Measurements from ENCODE around the gene RAB8A. TPM values are rescaled to one million over a fixed set of nuclear protein-coding genes. Genes with fewer than 3 reads are reported as not detected.

The RAB8A gene
- total RNA-seq, 1 experiment from 2014 or later: 74.0 TPM

DNA sequence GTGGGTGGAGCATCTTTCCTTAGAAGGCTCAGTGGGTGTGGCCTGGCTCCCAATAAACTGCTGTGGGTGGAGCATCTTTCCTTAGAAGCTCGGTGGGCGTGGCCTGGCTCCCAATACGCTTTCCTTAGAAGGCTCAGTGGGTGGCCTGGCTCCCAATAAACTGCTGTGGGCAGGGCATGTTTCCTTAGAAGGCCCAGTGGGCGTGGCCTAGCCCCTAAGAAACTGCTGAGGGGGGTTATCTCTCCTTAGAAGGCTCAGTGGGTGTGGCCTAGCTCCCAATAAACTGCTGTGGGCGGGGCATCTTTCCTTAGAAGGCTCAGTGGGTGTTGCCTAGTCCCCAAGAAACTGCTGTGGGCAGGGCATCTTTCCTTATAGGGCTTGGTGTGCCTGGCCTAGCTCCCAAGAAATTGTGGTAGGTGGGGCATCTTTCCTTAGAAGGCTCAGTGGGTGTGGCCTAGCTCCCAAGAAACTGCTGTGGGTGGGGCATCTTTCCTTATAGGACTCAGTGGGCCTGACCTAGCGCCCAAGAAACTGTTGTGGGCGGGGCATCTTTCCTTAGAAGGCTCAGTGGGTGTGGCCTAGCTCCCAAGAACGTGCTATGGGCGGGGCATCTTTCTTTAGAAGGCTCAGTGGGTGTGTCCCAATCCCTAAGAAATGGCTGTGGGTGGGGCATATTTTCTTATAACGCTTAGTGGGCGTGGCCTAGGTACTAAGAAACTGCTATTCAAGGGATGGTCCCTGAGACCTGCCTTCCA is 42.1 kb downstream of the RAB8A start (continued):
- TF ChIP-seq, protein P1, sequence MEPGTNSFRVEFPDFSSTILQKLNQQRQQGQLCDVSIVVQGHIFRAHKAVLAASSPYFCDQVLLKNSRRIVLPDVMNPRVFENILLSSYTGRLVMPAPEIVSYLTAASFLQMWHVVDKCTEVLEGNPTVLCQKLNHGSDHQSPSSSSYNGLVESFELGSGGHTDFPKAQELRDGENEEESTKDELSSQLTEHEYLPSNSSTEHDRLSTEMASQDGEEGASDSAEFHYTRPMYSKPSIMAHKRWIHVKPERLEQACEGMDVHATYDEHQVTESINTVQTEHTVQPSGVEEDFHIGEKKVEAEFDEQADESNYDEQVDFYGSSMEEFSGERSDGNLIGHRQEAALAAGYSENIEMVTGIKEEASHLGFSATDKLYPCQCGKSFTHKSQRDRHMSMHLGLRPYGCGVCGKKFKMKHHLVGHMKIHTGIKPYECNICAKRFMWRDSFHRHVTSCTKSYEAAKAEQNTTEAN (CRISPR knock-in tag; IDR thresholded peaks at IDR 0.05): no peak
- TF ChIP-seq, protein P2, sequence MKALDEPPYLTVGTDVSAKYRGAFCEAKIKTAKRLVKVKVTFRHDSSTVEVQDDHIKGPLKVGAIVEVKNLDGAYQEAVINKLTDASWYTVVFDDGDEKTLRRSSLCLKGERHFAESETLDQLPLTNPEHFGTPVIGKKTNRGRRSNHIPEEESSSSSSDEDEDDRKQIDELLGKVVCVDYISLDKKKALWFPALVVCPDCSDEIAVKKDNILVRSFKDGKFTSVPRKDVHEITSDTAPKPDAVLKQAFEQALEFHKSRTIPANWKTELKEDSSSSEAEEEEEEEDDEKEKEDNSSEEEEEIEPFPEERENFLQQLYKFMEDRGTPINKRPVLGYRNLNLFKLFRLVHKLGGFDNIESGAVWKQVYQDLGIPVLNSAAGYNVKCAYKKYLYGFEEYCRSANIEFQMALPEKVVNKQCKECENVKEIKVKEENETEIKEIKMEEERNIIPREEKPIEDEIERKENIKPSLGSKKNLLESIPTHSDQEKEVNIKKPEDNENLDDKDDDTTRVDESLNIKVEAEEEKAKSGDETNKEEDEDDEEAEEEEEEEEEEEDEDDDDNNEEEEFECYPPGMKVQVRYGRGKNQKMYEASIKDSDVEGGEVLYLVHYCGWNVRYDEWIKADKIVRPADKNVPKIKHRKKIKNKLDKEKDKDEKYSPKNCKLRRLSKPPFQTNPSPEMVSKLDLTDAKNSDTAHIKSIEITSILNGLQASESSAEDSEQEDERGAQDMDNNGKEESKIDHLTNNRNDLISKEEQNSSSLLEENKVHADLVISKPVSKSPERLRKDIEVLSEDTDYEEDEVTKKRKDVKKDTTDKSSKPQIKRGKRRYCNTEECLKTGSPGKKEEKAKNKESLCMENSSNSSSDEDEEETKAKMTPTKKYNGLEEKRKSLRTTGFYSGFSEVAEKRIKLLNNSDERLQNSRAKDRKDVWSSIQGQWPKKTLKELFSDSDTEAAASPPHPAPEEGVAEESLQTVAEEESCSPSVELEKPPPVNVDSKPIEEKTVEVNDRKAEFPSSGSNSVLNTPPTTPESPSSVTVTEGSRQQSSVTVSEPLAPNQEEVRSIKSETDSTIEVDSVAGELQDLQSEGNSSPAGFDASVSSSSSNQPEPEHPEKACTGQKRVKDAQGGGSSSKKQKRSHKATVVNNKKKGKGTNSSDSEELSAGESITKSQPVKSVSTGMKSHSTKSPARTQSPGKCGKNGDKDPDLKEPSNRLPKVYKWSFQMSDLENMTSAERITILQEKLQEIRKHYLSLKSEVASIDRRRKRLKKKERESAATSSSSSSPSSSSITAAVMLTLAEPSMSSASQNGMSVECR (CRISPR knock-in tag; IDR thresholded peaks at IDR 0.05; ENCODE audit: borderline replicate concordance): no peak
- TF ChIP-seq, protein P3, sequence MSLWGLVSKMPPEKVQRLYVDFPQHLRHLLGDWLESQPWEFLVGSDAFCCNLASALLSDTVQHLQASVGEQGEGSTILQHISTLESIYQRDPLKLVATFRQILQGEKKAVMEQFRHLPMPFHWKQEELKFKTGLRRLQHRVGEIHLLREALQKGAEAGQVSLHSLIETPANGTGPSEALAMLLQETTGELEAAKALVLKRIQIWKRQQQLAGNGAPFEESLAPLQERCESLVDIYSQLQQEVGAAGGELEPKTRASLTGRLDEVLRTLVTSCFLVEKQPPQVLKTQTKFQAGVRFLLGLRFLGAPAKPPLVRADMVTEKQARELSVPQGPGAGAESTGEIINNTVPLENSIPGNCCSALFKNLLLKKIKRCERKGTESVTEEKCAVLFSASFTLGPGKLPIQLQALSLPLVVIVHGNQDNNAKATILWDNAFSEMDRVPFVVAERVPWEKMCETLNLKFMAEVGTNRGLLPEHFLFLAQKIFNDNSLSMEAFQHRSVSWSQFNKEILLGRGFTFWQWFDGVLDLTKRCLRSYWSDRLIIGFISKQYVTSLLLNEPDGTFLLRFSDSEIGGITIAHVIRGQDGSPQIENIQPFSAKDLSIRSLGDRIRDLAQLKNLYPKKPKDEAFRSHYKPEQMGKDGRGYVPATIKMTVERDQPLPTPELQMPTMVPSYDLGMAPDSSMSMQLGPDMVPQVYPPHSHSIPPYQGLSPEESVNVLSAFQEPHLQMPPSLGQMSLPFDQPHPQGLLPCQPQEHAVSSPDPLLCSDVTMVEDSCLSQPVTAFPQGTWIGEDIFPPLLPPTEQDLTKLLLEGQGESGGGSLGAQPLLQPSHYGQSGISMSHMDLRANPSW (CRISPR knock-in tag; conservative IDR thresholded peaks at IDR 0.05; ENCODE audit: low read depth): no peak
- TF ChIP-seq, protein P4, sequence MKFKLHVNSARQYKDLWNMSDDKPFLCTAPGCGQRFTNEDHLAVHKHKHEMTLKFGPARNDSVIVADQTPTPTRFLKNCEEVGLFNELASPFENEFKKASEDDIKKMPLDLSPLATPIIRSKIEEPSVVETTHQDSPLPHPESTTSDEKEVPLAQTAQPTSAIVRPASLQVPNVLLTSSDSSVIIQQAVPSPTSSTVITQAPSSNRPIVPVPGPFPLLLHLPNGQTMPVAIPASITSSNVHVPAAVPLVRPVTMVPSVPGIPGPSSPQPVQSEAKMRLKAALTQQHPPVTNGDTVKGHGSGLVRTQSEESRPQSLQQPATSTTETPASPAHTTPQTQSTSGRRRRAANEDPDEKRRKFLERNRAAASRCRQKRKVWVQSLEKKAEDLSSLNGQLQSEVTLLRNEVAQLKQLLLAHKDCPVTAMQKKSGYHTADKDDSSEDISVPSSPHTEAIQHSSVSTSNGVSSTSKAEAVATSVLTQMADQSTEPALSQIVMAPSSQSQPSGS (CRISPR knock-in tag; IDR thresholded peaks at IDR 0.05; ENCODE audit: borderline replicate concordance, low read depth): no peak
- no peak for TF ChIP-seq EMX1 (CRISPR knock-in tag; IDR thresholded peaks at IDR 0.05)

DNA sequence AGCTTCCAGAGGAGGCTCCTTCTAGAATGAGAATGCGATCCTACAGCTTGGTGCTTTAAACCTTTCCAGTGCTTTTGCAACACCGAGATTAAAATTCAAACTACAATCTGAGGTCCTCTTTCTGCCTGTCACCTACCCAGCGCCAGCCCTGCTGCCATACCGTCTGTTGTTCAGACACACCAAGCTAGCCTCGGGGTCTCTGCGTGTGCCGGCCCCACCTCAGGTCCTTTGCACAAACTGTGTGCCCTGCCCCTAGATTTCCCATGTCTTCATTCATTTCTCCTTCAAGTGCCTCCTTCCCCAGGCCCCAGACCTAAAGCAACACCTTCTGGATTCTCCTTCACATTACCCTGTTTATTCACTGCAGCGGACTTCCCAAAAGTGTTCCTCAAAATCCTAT is 42.9 kb downstream of the RAB8A start:
- DNase-seq (ENCODE audit: low spot score): no peak
- Mint-ChIP-seq H3K4me3 (no peak overlapping the region), H3K9me3 (no peaks in the 10 kb centered on the region), H3K27ac (no peak overlapping the region), H3K27me3 (ENCODE audit: low read depth) (no peaks in the 10 kb centered on the region; the same call in 1 of the 2 replicates), H3K36me3 (no peaks in the 10 kb centered on the region), H3K4me1 (no peaks in the 10 kb centered on the region)
- ChIA-PET CTCF (interaction anchor here (2.5 to 2.9 kb wide), 2 partner anchors 92 to 113 kb away, joined by 8 to 11 read pairs; no protein-coding TSS in a partner anchor), POLR2A (no interaction called here)
- ATAC-seq: no peak
- TF ChIP-seq, protein P5, sequence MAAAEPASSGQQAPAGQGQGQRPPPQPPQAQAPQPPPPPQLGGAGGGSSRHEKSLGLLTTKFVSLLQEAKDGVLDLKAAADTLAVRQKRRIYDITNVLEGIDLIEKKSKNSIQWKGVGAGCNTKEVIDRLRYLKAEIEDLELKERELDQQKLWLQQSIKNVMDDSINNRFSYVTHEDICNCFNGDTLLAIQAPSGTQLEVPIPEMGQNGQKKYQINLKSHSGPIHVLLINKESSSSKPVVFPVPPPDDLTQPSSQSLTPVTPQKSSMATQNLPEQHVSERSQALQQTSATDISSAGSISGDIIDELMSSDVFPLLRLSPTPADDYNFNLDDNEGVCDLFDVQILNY (CRISPR knock-in tag; IDR thresholded peaks at IDR 0.05): no peak
- TF ChIP-seq, protein P6, sequence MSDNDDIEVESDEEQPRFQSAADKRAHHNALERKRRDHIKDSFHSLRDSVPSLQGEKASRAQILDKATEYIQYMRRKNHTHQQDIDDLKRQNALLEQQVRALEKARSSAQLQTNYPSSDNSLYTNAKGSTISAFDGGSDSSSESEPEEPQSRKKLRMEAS (CRISPR knock-in tag; IDR thresholded peaks at IDR 0.05): no peak
- TF ChIP-seq ZNF121 (CRISPR knock-in tag; IDR thresholded peaks at IDR 0.05) (no peak), CREB1 (CRISPR knock-in tag; IDR thresholded peaks at IDR 0.05) (no peak), MXD4 (CRISPR knock-in tag; IDR thresholded peaks at IDR 0.05; ENCODE audit: borderline replicate concordance) (no peak), FOXJ3 (CRISPR knock-in tag; IDR thresholded peaks at IDR 0.05; ENCODE audit: borderline replicate concordance) (no peak), ZNF423 (CRISPR knock-in tag; IDR thresholded peaks at IDR 0.05) (no peak), ZBTB21 (CRISPR knock-in tag; IDR thresholded peaks at IDR 0.05; ENCODE audit: borderline replicate concordance) (no peak)
- TF ChIP-seq, protein P7, sequence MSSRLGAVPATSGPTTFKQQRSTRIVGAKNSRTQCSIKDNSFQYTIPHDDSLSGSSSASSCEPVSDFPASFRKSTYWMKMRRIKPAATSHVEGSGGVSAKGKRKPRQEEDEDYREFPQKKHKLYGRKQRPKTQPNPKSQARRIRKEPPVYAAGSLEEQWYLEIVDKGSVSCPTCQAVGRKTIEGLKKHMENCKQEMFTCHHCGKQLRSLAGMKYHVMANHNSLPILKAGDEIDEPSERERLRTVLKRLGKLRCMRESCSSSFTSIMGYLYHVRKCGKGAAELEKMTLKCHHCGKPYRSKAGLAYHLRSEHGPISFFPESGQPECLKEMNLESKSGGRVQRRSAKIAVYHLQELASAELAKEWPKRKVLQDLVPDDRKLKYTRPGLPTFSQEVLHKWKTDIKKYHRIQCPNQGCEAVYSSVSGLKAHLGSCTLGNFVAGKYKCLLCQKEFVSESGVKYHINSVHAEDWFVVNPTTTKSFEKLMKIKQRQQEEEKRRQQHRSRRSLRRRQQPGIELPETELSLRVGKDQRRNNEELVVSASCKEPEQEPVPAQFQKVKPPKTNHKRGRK (CRISPR knock-in tag; IDR thresholded peaks at IDR 0.05; ENCODE audit: borderline replicate concordance): no peak
- TF ChIP-seq, protein P8, sequence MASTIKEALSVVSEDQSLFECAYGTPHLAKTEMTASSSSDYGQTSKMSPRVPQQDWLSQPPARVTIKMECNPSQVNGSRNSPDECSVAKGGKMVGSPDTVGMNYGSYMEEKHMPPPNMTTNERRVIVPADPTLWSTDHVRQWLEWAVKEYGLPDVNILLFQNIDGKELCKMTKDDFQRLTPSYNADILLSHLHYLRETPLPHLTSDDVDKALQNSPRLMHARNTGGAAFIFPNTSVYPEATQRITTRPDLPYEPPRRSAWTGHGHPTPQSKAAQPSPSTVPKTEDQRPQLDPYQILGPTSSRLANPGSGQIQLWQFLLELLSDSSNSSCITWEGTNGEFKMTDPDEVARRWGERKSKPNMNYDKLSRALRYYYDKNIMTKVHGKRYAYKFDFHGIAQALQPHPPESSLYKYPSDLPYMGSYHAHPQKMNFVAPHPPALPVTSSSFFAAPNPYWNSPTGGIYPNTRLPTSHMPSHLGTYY (CRISPR knock-in tag; IDR thresholded peaks at IDR 0.05): no peak

Data from WTC11 (cell line).